Lung (tissue), 12 donors: ENCODE measurements around the gene HSPG2. TPM values are rescaled to one million over a fixed set of nuclear protein-coding genes. Genes with fewer than 3 reads are reported as not detected.
A peak's percentile ranks its signal among the peaks of the same experiment; 100 is the strongest.

Source experiments
- ATAC-seq: fragments of 200-7000 bp; cut with Tn5 transposase; one replicate; pipeline ENCODE4 v1.9.1; 2020; ENCODE audit warnings: moderate number of reproducible peaks; ENCODE audit not compliant: insufficient read depth, low FRiP score
- DNase-seq, 3 donors: peaks; one replicate each; pipeline ENCODE4 v3.0.0-alpha.2; 2013 to 2017
- H3K27ac ChIP-seq, 2 donors: one replicate each; pipeline ENCODE4 v1.5.1; 2013; ENCODE audit warnings: mild to moderate bottlenecking in 2 of 2, moderate library complexity in 2 of 2, control low read depth in 1 of 2, inconsistent platforms in 1 of 2, low read depth in 1 of 2, low read length in 1 of 2
- H3K27me3 ChIP-seq, 3 donors: one replicate each; pipeline ENCODE4 v1.5.1; 2013; ENCODE audit warnings: low read length in 2 of 3; ENCODE audit not compliant: control insufficient read depth in 3 of 3, insufficient read depth in 3 of 3
- H3K36me3 ChIP-seq, 4 donors: one replicate each; pipeline ENCODE4 v1.5.1; 2013; ENCODE audit warnings: low read length in 4 of 4, mild to moderate bottlenecking in 1 of 4, moderate library complexity in 1 of 4; ENCODE audit not compliant: control insufficient read depth in 4 of 4, insufficient read depth in 4 of 4
- H3K4me1 ChIP-seq, 5 donors: one replicate each; pipeline ENCODE4 v1.5.1; 2013; ENCODE audit warnings: low read length in 5 of 5, mild to moderate bottlenecking in 2 of 5, moderate library complexity in 1 of 5; ENCODE audit not compliant: control insufficient read depth in 5 of 5, insufficient read depth in 5 of 5
- H3K4me3 ChIP-seq: one replicate; pipeline ENCODE4 v1.5.1; 2013; ENCODE audit warnings: mild to moderate bottlenecking, control low read depth, moderate library complexity
- H3K9ac ChIP-seq, 2 donors: one replicate each; pipeline ENCODE4 v1.5.1; 2013; ENCODE audit warnings: low read length in 2 of 2, control low read depth in 1 of 2; ENCODE audit not compliant: insufficient read depth in 1 of 2
- H3K9me3 ChIP-seq, 4 donors: one replicate each; pipeline ENCODE4 v1.5.1; 2013; ENCODE audit warnings: low read length in 3 of 4, mild to moderate bottlenecking in 1 of 4, moderate library complexity in 1 of 4; ENCODE audit not compliant: control insufficient read depth in 4 of 4, insufficient read depth in 3 of 4
- CTCF ChIP-seq: IDR thresholded peaks from 2 replicates; pipeline ENCODE4 v1.5.1; 2012; ENCODE audit warnings: mild to moderate bottlenecking; ENCODE audit errors: control extremely low read depth, extremely low read depth
- WGBS, 2 donors: extraction: QIAGEN DNeasy Blood & Tissue Kit; methylation state at CpG; one replicate each; pipeline ENCODE4 v1.1.7; 2013; 5-methylcytosine and 5-hydroxymethylcytosine counted together
- polyA plus RNA-seq, 2 donors: library from polyadenylated mRNA; stranded (reverse); fragments of 200-250 nt; gene quantifications; one replicate each; pipeline ENCODE4 v1.2.1, GENCODE V29; 2013
- total RNA-seq, 2 donors: library from RNA; depleted of rRNA in 1 of 2; stranded (reverse); fragments of >200 nt in 1 of 2; gene quantifications; one replicate each; pipeline ENCODE4 v1.2.1, GENCODE V29; 2014 to 2021
- donor health status: control.
- donor health status: control.
- donor health status: Bipolar disorder and iron deficiency.
- donor health status: healthy.
- donor health status: DM: yes; HTN: yes; CAD: no.

HSPG2 gene
- total and polyA plus RNA-seq, 4 donors = 58.0 to 335 (median 140) TPM

- DNase-seq = no peak
- Histone ChIP-seq H3K4me1 (peaks cover 0 to 48% (median 23%) of the 10 kb centered on the region in 5 donors), H3K4me3 (no peak overlapping the region), H3K9ac (no peak overlapping the region), H3K27me3 (no peaks in the 10 kb centered on the region), H3K36me3 (no peaks in the 10 kb centered on the region), H3K27ac (peak overlapping the region; percentile 17 to 65), H3K9me3 (no peaks in the 10 kb centered on the region)
- WGBS, 2 donors = 41 to 47% methylated on average over 20 of the region's 20 CpGs
- no peak for ATAC-seq
- TF ChIP-seq CTCF = no peak
These were observed 34.8 kb downstream of the HSPG2 start for GRCh38 chr1:21902026-21903012.

GRCh38 chr1:21901473-21901847, 35.6 kb downstream of the HSPG2 start:
- DNase-seq = no peak
- Histone ChIP-seq H3K4me3 (no peak overlapping the region), H3K4me1 (peaks cover 0 to 50% (median 20%) of the 10 kb centered on the region in 5 donors), H3K9me3 (no peaks in the 10 kb centered on the region), H3K36me3 (no peaks in the 10 kb centered on the region), H3K27me3 (no peaks in the 10 kb centered on the region), H3K9ac (no peak overlapping the region), H3K27ac (peak overlapping the region; percentile 17 to 65)
- TF ChIP-seq CTCF = no peak
- WGBS, 2 donors = 70 to 80% methylated on average over 5 of the region's 5 CpGs
- no peak for ATAC-seq

GRCh38 chr1:21900766-21901472, 36.2 kb downstream of the HSPG2 start:
- H3K36me3 ChIP-seq = no peaks in the 10 kb centered on the region
- H3K4me3 ChIP-seq = no peak overlapping the region
- H3K9ac ChIP-seq = no peak overlapping the region
- no peak for TF ChIP-seq CTCF
- no peaks in the 10 kb centered on the region for H3K9me3 ChIP-seq
- no peak for DNase-seq
- ATAC-seq = no peak
- H3K27ac ChIP-seq = peak overlapping the region in 1 of 2 donors; percentile 60
- peaks cover 0 to 49% (median 16%) of the 10 kb centered on the region in 5 donors for H3K4me1 ChIP-seq
- no peaks in the 10 kb centered on the region for H3K27me3 ChIP-seq
- 81 to 91% methylated on average over 13 of the region's 13 CpGs for WGBS, 2 donors
